Suprapubic skin (tissue), 4 donors: ENCODE measurements around the gene LMOD1. TPM values are rescaled to one million over a fixed set of nuclear protein-coding genes. Genes with fewer than 3 reads are reported as not detected.

Experiments
- DNase-seq, 2 donors: peaks; one replicate each; pipeline ENCODE4 v3.0.0-alpha.2; 2019; ENCODE audit warnings: low spot score in 2 of 2
- H3K27ac ChIP-seq: fragments of 200-600 bp; sonication (generic); one replicate; pipeline ENCODE4 v1.5.1; 2019
- H3K27me3 ChIP-seq: fragments of 200-600 bp; sonication (generic); one replicate; pipeline ENCODE4 v1.5.1; 2019
- H3K36me3 ChIP-seq: fragments of 200-600 bp; sonication (generic); one replicate; pipeline ENCODE4 v1.5.1; 2019
- H3K4me1 ChIP-seq: fragments of 200-600 bp; sonication (generic); one replicate; pipeline ENCODE4 v1.5.1; 2019
- H3K4me3 ChIP-seq: fragments of 200-600 bp; sonication (generic); one replicate; pipeline ENCODE4 v1.5.1; 2019; ENCODE audit warnings: mild to moderate bottlenecking
- H3K9me3 ChIP-seq: fragments of 200-600 bp; sonication (generic); one replicate; pipeline ENCODE4 v1.5.1; 2019
- EP300 ChIP-seq: sonication (generic); formaldehyde crosslinking; IDR thresholded peaks from one replicate; pipeline ENCODE4 v1.6.1; 2017; ENCODE audit warnings: antibody characterized with exemption
- POLR2A ChIP-seq, 2 donors: fragments of 450-650 bp; IDR thresholded peaks; one replicate each; pipeline ENCODE4 v1.6.1; 2017; ENCODE audit warnings: antibody characterized with exemption in 2 of 2, mild to moderate bottlenecking in 2 of 2, moderate library complexity in 2 of 2
- POLR2AphosphoS5 ChIP-seq, 3 donors: sonication (generic); formaldehyde crosslinking; IDR thresholded peaks; one replicate each; pipeline ENCODE4 v1.6.1; 2017; ENCODE audit warnings: antibody characterized with exemption in 3 of 3
- WGBS: methylation state at CpG from one replicate; pipeline ENCODE4 v1.1.5; 2018; 5-methylcytosine and 5-hydroxymethylcytosine counted together
- total RNA-seq, 4 donors: library from RNA; depleted of rRNA; stranded (reverse); fragments of >200 nt; gene quantifications; one replicate each; pipeline ENCODE4 v1.1.0, GENCODE V29; 2016
- TF ChIP-seq, protein P1 (sequence below), 2 donors: fragments of 200-600 bp in 1 of 2; fragments of 450-650 bp in 1 of 2; sonication (generic) in 1 of 2; IDR thresholded peaks; one replicate each; pipeline ENCODE4 v1.5.1; 2016 to 2019; ENCODE audit warnings: antibody characterized with exemption in 2 of 2, mild to moderate bottlenecking in 1 of 2, moderate library complexity in 1 of 2

LMOD1 gene
- total RNA-seq, 4 donors from 2014 or later = 13.0 to 29.9 (median 18.1) TPM

DNA sequence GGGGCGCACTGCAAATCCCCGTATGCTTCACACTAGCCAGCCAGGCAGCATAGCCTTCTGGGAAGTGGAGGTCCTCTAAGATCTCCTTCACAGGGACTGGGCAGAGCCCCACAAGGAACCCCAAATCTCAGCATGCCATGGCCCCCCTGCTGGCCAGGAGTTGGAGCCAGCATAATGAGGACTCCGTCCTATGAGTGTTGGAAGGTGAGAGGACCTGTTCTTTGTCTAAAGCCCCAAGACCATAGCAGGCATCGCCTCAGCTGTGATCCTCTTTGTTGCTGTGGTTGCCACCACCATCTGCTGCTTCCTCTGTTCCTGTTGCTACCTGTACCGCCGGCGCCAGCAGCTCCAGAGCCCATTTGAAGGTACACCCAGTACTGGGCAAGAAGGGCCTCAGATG is 56.1 kb downstream of the LMOD1 start:
- H3K4me1 ChIP-seq = peaks cover 32% of the 10 kb centered on the region

DNA sequence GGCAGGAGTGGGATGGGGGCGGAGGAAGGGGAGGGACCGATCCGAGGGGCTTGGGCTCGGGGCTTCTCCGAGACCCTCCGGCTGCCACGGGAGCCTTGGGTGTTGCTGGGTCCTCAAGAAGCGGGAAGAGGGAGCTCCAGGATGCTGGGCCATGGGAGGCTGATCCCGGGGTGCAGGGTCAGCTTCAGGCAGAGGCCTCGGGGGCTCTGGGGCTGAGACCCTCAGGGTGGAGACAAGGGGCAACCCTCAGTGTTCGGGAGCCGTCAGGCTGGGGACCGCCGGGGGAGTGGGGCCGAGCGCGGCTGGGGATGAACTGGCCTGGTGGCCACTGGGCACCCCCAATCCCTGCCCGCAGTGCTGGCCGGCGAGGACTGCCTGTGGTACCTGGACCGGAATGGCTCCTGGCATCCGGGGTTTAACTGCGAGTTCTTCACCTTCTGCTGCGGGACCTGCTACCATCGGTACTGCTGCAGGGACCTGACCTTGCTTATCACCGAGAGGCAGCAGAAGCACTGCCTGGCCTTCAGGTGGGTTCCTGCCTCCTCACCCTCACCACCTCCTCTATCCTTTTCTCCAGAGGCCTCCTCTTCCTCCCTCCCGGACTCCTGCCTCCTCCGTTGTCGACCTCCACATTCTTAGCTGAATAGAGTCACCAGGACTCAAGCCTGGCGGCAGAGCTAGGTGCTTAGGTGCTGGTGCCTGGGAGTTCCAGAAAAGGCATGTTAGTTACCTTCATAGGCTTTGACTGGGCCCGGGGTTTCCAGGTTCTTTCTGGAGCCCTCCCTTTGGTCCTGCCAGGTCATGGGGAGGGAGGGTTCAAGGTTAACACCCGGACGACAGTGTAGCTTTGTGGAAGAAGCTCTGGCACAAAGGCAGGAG is 57.0 kb downstream of the LMOD1 start:
- WGBS = 31% methylated on average over 15 of the region's 33 CpGs
- peak in 1 of 2 donors; percentile 72 for DNase-seq

More for the DNA sequence above, 56.1 kb downstream of the LMOD1 start:
- Histone ChIP-seq H3K4me3 (no peak overlapping the region), H3K36me3 (peaks cover 2% of the 10 kb centered on the region), H3K27ac (no peak overlapping the region), H3K27me3 (no peaks in the 10 kb centered on the region), H3K9me3 (no peaks in the 10 kb centered on the region)
- WGBS = 93% methylated on average over 6 of the region's 7 CpGs
- DNase-seq = no peak
- TF ChIP-seq POLR2AphosphoS5 (IDR thresholded peaks at IDR 0.05) = no peak

DNA sequence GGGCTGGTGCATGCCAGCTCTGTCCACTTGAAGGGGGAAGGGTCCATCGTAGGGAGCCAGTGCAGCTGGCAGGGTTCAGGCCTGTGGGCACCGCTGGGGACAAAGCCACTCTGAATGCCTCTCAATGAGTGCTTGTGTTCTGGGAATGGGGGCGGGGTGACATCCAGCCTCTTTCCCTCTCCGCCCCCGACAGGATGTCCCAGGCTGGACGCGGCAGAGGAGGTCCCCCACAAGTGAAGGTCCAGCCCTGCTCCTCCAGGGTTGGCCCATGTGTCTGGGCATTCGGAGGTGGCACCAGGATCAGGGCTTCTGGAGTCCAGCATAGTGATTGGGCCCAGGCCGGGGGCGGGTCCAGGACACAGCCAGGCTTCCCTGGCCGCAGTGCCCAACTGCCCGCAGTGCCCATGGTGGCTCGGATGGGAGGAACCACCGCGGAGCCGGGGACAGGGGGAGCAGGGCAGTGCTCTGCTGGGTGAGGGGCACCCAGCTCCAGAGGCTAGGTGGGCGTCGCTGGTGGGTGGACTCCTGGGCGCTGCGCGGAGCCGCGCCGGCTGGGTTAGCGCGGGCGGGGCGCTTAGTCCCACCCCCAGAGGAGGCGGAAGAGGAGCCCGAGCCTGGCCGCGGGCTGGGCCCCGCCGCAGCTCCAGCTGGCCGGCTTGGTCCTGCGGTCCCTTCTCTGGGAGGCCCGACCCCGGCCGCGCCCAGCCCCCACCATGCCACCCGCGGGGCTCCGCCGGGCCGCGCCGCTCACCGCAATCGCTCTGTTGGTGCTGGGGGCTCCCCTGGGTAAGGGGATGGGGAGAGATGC is 57.9 kb downstream of the LMOD1 start, which contains the start of gene SHISA4:
TSS of gene SHISA4 (plus strand) at position 617 of the 808 bp plus-strand sequence. CDS start at position 714, 97 bp downstream.
- Histone ChIP-seq H3K36me3 (peaks cover 2% of the 10 kb centered on the region), H3K27ac (peak within 1 kb of the TSS; percentile 41), H3K9me3 (no peaks in the 10 kb centered on the region), H3K4me1 (peaks cover 49% of the 10 kb centered on the region), H3K27me3 (no peaks in the 10 kb centered on the region), H3K4me3 (peak within 1 kb of the TSS; percentile 90)
- WGBS = 0% methylated on average over 2 of the region's 49 CpGs
- DNase-seq = peak; percentile 80 to 84
- TF ChIP-seq POLR2A (IDR thresholded peaks at IDR 0.05) (no peak), POLR2AphosphoS5 (IDR thresholded peaks at IDR 0.05) (peak in 1 of 3 donors; percentile 23), EP300 (no peak)
- TF ChIP-seq, protein P1, sequence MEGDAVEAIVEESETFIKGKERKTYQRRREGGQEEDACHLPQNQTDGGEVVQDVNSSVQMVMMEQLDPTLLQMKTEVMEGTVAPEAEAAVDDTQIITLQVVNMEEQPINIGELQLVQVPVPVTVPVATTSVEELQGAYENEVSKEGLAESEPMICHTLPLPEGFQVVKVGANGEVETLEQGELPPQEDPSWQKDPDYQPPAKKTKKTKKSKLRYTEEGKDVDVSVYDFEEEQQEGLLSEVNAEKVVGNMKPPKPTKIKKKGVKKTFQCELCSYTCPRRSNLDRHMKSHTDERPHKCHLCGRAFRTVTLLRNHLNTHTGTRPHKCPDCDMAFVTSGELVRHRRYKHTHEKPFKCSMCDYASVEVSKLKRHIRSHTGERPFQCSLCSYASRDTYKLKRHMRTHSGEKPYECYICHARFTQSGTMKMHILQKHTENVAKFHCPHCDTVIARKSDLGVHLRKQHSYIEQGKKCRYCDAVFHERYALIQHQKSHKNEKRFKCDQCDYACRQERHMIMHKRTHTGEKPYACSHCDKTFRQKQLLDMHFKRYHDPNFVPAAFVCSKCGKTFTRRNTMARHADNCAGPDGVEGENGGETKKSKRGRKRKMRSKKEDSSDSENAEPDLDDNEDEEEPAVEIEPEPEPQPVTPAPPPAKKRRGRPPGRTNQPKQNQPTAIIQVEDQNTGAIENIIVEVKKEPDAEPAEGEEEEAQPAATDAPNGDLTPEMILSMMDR (IDR thresholded peaks at IDR 0.05) = no peak

More for the DNA sequence above, 57.0 kb downstream of the LMOD1 start:
- H3K4me3 ChIP-seq = peak overlapping the region; percentile 90
- H3K4me1 ChIP-seq = peaks cover 41% of the 10 kb centered on the region
- H3K36me3 ChIP-seq = peaks cover 2% of the 10 kb centered on the region
- no peak for TF ChIP-seq POLR2AphosphoS5 (IDR thresholded peaks at IDR 0.05)
- H3K27ac ChIP-seq = peak overlapping the region; percentile 41
- H3K9me3 ChIP-seq = no peaks in the 10 kb centered on the region
- no peaks in the 10 kb centered on the region for H3K27me3 ChIP-seq

DNA sequence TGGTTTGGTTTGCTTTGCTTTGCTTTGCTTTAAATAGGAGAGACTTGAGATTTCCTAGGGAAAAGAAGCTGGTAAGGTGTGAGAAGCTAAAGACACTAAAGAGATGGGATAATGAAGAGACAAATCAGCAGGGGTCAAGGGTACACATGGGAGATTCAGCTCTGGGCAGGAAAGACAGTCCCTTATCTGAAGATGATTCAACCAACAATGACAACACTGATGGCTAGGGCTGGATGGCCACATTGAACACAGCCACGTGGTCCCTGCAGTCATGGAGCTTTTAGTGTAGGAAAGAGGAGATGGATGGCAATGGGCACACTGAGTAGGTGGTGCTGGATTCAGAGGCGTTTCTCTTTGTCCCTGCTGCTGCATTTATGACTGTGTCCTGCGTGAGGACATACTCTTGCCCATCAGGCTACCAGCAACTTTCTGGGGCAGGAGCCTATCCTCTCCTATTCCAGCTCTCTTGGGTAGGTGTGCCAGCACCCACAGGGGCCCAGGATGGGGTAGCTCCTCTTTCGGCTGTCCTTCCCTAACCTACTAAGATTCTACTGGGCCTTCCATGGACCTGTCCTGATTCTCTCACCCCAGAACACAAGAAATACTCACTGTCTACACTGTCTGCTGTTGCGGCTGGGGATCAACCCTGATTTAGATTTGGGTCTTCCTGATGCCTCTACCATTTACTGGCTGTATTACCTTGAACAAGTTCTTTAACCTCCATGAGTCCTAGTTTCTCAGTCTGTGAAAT is 59.1 kb downstream of the LMOD1 start:
- 74% methylated on average over 5 of the region's 5 CpGs for WGBS
- Histone ChIP-seq H3K36me3 (peaks cover 2% of the 10 kb centered on the region), H3K9me3 (no peaks in the 10 kb centered on the region), H3K27me3 (no peaks in the 10 kb centered on the region), H3K4me1 (peaks cover 60% of the 10 kb centered on the region), H3K4me3 (no peak overlapping the region), H3K27ac (no peak overlapping the region)
- no peak for TF ChIP-seq POLR2A (IDR thresholded peaks at IDR 0.05)
- TF ChIP-seq EP300 = no peak
- no peak for TF ChIP-seq POLR2AphosphoS5 (IDR thresholded peaks at IDR 0.05)
- TF ChIP-seq, protein P1 (IDR thresholded peaks at IDR 0.05) = no peak
- DNase-seq = peak in 1 of 2 donors; percentile 35

DNA sequence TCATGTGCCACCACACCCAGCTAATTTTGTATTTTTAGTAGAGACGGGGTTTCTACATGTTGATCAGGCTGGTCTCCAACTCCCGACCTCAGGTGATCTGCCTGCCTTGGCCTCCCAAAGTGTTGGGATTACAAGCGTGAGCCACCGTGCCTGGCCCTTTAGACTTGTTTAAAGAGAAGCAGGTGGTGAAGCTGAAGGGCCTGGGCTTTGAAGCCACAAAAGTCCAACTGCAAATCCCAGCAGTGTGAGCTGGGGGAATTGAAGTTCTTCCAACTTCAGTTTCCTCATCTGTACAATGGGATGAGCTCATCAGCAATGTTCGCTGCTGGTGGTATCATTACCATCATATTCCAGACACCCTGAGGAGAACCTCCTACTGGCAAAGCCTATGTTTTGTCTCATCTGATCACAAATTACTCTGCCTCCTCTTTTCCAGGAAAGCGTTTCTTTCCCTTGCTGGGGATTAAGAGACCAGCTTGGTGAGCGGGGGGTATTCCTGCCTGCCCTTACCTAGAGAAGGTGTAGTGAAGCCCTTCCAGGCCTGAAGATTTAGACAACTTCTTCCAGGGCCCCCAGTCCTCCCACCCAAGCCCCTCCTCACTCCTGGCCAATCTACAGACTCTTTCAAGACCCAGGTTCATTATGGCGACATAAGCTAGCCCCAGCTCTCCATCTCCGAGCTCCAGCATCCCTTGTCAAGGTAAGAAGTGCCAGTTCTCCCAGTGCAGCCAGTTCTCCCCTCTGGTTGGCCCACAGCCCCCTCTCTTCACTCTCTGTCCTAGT is 60.1 kb downstream of the LMOD1 start:
- peaks cover 60% of the 10 kb centered on the region for H3K4me1 ChIP-seq
- no peaks in the 10 kb centered on the region for H3K9me3 ChIP-seq
- TF ChIP-seq EP300 = no peak
- TF ChIP-seq, protein P1 (IDR thresholded peaks at IDR 0.05) = no peak
- TF ChIP-seq POLR2AphosphoS5 (IDR thresholded peaks at IDR 0.05) = no peak
- TF ChIP-seq POLR2A (IDR thresholded peaks at IDR 0.05) = no peak
- 71% methylated on average over 9 of the region's 9 CpGs for WGBS
- H3K36me3 ChIP-seq = peaks cover 2% of the 10 kb centered on the region
- no peak overlapping the region for H3K4me3 ChIP-seq
- no peak overlapping the region for H3K27ac ChIP-seq
- DNase-seq = peak; percentile 35 to 43
- H3K27me3 ChIP-seq = no peaks in the 10 kb centered on the region
